HCT116 (cell line): Measurements from ENCODE around the gene SERTAD4. TPM values are rescaled to one million over a fixed set of nuclear protein-coding genes. Genes with fewer than 3 reads are reported as not detected.

Source experiments
- ATAC-seq: fragments of 200-7000 bp; cut with Tn5 transposase; 2 replicates; pipeline ENCODE4 v1.9.1; 2020; ENCODE audit warnings: mild to moderate bottlenecking, moderate library complexity
- BruUV-seq: library from RNA; stranded (reverse); fragments of 400-500 nt; replicated peaks from 2 replicates; lab custom pipeline; 2021; lab: Mats Ljungman, UMichigan
- CTCF ChIA-PET: fragments of 300-600 bp; sonication (Branson Sonifier 250); formaldehyde crosslinking; loops from one replicate; lab custom pipeline; 2021; ENCODE audit warnings: antibody characterized with exemption; lab: Charles Lee
- POLR2A ChIA-PET: fragments of 300-600, 350-600 bp; sonication (Branson Sonifier 250); formaldehyde crosslinking; loops from one replicate; lab custom pipeline; 2021; ENCODE audit warnings: antibody characterized with exemption; lab: Charles Lee
- RAD21 ChIA-PET, 2 experiments: fragments of 300-600 bp; sonication (Branson Sonifier 250); formaldehyde crosslinking; loops; one replicate each; lab custom pipeline; 2023; ENCODE audit warnings: low total read pairs in 2 of 2; ENCODE audit not compliant: uncharacterized antibody in 2 of 2, unreplicated experiment in 2 of 2, low non-redundant PET in 1 of 2; lab: Charles Lee
- DNase-seq: peaks from one replicate; pipeline ENCODE4 v3.0.0-alpha.2; 2010; ENCODE audit warnings: low read depth, low spot score
- H2AFZ ChIP-seq: fragments of 200-600 bp; shearing (Covaris generic), sonication (generic); 2 replicates; pipeline ENCODE4 v1.6.1; 2017; ENCODE audit warnings: low read depth, mixed run types, mixed read lengths, antibody characterized with exemption, low read length; ENCODE audit not compliant: poor library complexity, severe bottlenecking
- H3K27ac ChIP-seq: 2 replicates; pipeline ENCODE4 v1.5.1; 2012; ENCODE audit warnings: low read depth, low read length
- H3K27me3 ChIP-seq: fragments of 200-600 bp; sonication (generic); 2 replicates; pipeline ENCODE4 v1.6.1; 2016; ENCODE audit warnings: mixed run types, low read length, mixed read lengths; ENCODE audit not compliant: insufficient read depth
- H3K36me3 ChIP-seq, 2 experiments: fragments of 200-500 bp in 1 of 2; fragments of 200-600 bp in 1 of 2; sonication (Bioruptor generic) in 1 of 2; sonication (generic) in 1 of 2; 2 replicates each; pipeline versions ENCODE4 v1.5.1 to v1.6.1; 2014 to 2016; ENCODE audit warnings: low read length in 2 of 2, inconsistent platforms in 1 of 2, mixed read lengths in 1 of 2, mixed run types in 1 of 2; ENCODE audit not compliant: insufficient read depth in 2 of 2, control insufficient read depth in 1 of 2
- H3K4me1 ChIP-seq, 2 experiments: fragments of 200-600 bp in 1 of 2; sonication (generic) in 1 of 2; 2 replicates each; pipeline versions ENCODE4 v1.5.1 to v1.6.1; 2012 to 2017; ENCODE audit warnings: low read length in 2 of 2, inconsistent platforms in 1 of 2, mild to moderate bottlenecking in 1 of 2, mixed read lengths in 1 of 2, mixed run types in 1 of 2, moderate library complexity in 1 of 2; ENCODE audit not compliant: insufficient read depth in 2 of 2, control insufficient read depth in 1 of 2
- H3K4me2 ChIP-seq: fragments of 200-600 bp; sonication (generic); 2 replicates; pipeline ENCODE4 v1.6.1; 2017; ENCODE audit warnings: mixed run types, low read length, mixed read lengths
- H3K4me3 ChIP-seq, 2 experiments: fragments of 200-600 bp in 1 of 2; sonication (generic) in 1 of 2; replicated peaks in 1 of 2; 2 replicates each; pipeline ENCODE4 v1.5.1; 2011 to 2016; ENCODE audit warnings: low read length in 2 of 2, control low read depth in 1 of 2, low read depth in 1 of 2, mild to moderate bottlenecking in 1 of 2, mixed read lengths in 1 of 2, mixed run types in 1 of 2
- H3K79me2 ChIP-seq: fragments of 200-600 bp; sonication (generic); 2 replicates; pipeline ENCODE4 v1.6.1; 2017; ENCODE audit warnings: mild to moderate bottlenecking, mixed run types, low read length, moderate library complexity, mixed read lengths; ENCODE audit not compliant: insufficient read depth
- H3K9ac ChIP-seq: fragments of 200-600 bp; sonication (generic); 2 replicates; pipeline ENCODE4 v1.6.1; 2016; ENCODE audit warnings: low read length, mixed read lengths
- H3K9me2 ChIP-seq: fragments of 200-600 bp; sonication (generic), shearing (Covaris generic); 2 replicates; pipeline ENCODE4 v1.6.1; 2017; ENCODE audit warnings: mixed run types, mild to moderate bottlenecking, moderate library complexity; ENCODE audit not compliant: insufficient read depth
- H3K9me3 ChIP-seq, 2 experiments: fragments of 200-500 bp in 1 of 2; fragments of 200-600 bp in 1 of 2; sonication (Bioruptor generic) in 1 of 2; sonication (generic) in 1 of 2; 2 replicates each; pipeline ENCODE4 v1.6.1; 2014 to 2017; ENCODE audit warnings: low read length in 2 of 2, mixed read lengths in 2 of 2, inconsistent platforms in 1 of 2, low read depth in 1 of 2, mild to moderate bottlenecking in 1 of 2, mixed run types in 1 of 2, moderate library complexity in 1 of 2; ENCODE audit not compliant: control insufficient read depth in 1 of 2, insufficient read depth in 1 of 2
- H4K20me1 ChIP-seq: fragments of 200-600 bp; sonication (generic), shearing (Covaris generic); 2 replicates; pipeline ENCODE4 v1.6.1; 2017; ENCODE audit warnings: mixed run types, mild to moderate bottlenecking, moderate library complexity; ENCODE audit not compliant: insufficient read depth
- EZH2 ChIP-seq: fragments of 200-600 bp; sonication (generic); IDR thresholded peaks from 2 replicates; pipeline ENCODE4 v1.6.1; 2017; ENCODE audit warnings: antibody characterized with exemption, mixed run types
- EZH2phosphoT487 ChIP-seq: fragments of 200-600 bp; IDR thresholded peaks from 2 replicates; pipeline ENCODE4 v1.6.1; 2018; ENCODE audit warnings: antibody characterized with exemption, borderline replicate concordance
- FOSL1 ChIP-seq: IDR thresholded peaks from 2 replicates; pipeline ENCODE4 v1.6.1; 2012; ENCODE audit warnings: low read depth
- JUND ChIP-seq: IDR thresholded peaks from 2 replicates; pipeline ENCODE4 v1.6.1; 2012
- POLR2AphosphoS5 ChIP-seq: IDR thresholded peaks from 2 replicates; pipeline ENCODE4 v1.6.1; 2011; ENCODE audit warnings: mild to moderate bottlenecking, low read depth, low read length, moderate library complexity
- SIN3A ChIP-seq: IDR thresholded peaks from 2 replicates; pipeline ENCODE4 v1.6.1; 2012; ENCODE audit warnings: low read depth
- SP1 ChIP-seq: IDR thresholded peaks from 2 replicates; pipeline ENCODE4 v1.6.1; 2012; ENCODE audit warnings: low read depth
- SRF ChIP-seq: IDR thresholded peaks from 2 replicates; pipeline ENCODE4 v1.6.1; 2012; ENCODE audit warnings: low read depth
- ZFX ChIP-seq: fragments of 450-650 bp; IDR thresholded peaks from 2 replicates; pipeline ENCODE4 v1.6.1; 2017
- intact Hi-C: fragments of 100-400 bp; cut with micrococcal nuclease; formaldehyde crosslinking; loops from 2 replicates; pipeline ENCODE4 v1.10.0; 2022
- total RNA-seq: library from RNA; stranded (reverse); gene quantifications from one replicate; pipeline ENCODE4 v1.2.1, GENCODE V29; 2021; ENCODE audit not compliant: unreplicated experiment
- TF ChIP-seq, protein P1 (sequence below): IDR thresholded peaks from 2 replicates; pipeline ENCODE4 v1.6.1; 2011; ENCODE audit warnings: mild to moderate bottlenecking, low read length, moderate library complexity; ENCODE audit not compliant: insufficient replicate concordance; ENCODE audit errors: extremely low read depth
- TF ChIP-seq, protein P2 (sequence below): IDR thresholded peaks from 2 replicates; pipeline ENCODE4 v1.6.1; 2012
- TF ChIP-seq, protein P3 (sequence below), 3 experiments: fragments of 200-600 bp in 1 of 3; sonication (generic) in 1 of 3; IDR thresholded peaks in 2 of 3; conservative IDR thresholded peaks in 1 of 3; 2 replicates each; pipeline ENCODE4 v1.5.1; 2012 to 2017; ENCODE audit warnings: low read depth in 2 of 3, low read length in 2 of 3, antibody characterized with exemption in 1 of 3, borderline replicate concordance in 1 of 3, control low read depth in 1 of 3, mild to moderate bottlenecking in 1 of 3, mixed read lengths in 1 of 3, mixed run types in 1 of 3, moderate library complexity in 1 of 3; ENCODE audit not compliant: insufficient read depth in 1 of 3

Gene SERTAD4
- total RNA-seq, 1 experiment from 2014 or later = 0.07 TPM

DNA sequence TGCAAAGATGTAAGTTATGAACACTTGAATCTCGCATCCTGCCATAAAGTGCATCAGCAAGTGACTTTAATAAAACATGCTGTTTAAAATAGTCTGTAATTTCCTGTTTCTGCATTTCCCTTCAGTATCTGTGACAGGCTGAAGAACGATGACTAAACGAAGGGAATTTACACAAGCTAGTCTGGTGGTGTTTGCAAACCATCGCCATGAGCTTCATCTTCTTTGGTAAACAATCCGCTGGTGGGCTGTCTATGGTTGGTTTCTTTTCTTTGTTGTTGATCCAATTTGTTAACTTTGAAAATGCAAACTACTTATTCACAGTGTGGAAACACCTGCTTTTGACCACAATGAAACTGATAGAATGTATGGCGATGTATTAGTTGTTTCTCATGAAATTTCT lies 13.9 kb downstream of the SERTAD4 start (continued):
- TF ChIP-seq FOSL1 (no peak), EZH2phosphoT487 (no peak), POLR2AphosphoS5 (no peak), SRF (no peak), ZFX (no peak), JUND (no peak), EZH2 (no peak)
- TF ChIP-seq, protein P1, sequence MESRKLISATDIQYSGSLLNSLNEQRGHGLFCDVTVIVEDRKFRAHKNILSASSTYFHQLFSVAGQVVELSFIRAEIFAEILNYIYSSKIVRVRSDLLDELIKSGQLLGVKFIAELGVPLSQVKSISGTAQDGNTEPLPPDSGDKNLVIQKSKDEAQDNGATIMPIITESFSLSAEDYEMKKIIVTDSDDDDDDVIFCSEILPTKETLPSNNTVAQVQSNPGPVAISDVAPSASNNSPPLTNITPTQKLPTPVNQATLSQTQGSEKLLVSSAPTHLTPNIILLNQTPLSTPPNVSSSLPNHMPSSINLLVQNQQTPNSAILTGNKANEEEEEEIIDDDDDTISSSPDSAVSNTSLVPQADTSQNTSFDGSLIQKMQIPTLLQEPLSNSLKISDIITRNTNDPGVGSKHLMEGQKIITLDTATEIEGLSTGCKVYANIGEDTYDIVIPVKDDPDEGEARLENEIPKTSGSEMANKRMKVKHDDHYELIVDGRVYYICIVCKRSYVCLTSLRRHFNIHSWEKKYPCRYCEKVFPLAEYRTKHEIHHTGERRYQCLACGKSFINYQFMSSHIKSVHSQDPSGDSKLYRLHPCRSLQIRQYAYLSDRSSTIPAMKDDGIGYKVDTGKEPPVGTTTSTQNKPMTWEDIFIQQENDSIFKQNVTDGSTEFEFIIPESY = no peak
- TF ChIP-seq, protein P2, sequence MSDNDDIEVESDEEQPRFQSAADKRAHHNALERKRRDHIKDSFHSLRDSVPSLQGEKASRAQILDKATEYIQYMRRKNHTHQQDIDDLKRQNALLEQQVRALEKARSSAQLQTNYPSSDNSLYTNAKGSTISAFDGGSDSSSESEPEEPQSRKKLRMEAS = no peak

DNA sequence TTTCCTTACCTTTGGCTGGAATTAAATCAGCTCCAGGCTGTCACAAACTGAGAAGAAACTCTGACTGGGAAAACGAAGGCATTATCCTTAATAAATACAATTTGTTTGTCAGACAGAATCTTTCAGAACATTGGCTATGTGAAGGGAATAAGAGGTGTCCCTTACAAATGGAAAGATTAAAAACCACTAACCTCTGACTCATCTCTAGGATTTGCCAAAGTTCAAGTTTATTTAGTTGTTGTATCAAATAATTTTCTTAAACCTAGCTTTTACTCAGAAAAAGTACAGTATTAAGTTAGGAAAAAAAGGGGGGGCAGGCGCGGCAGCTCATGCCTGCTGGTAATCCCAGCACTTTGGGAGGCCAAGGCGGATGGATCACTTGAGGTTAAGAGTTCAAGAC lies 15.7 kb downstream of the SERTAD4 start:
- no TSS peak for BruUV-seq
- TF ChIP-seq, protein P3, sequence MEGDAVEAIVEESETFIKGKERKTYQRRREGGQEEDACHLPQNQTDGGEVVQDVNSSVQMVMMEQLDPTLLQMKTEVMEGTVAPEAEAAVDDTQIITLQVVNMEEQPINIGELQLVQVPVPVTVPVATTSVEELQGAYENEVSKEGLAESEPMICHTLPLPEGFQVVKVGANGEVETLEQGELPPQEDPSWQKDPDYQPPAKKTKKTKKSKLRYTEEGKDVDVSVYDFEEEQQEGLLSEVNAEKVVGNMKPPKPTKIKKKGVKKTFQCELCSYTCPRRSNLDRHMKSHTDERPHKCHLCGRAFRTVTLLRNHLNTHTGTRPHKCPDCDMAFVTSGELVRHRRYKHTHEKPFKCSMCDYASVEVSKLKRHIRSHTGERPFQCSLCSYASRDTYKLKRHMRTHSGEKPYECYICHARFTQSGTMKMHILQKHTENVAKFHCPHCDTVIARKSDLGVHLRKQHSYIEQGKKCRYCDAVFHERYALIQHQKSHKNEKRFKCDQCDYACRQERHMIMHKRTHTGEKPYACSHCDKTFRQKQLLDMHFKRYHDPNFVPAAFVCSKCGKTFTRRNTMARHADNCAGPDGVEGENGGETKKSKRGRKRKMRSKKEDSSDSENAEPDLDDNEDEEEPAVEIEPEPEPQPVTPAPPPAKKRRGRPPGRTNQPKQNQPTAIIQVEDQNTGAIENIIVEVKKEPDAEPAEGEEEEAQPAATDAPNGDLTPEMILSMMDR (IDR thresholded peaks at IDR 0.05 in 2 of 3, conservative IDR thresholded peaks at IDR 0.05 in 1 of 3; ENCODE audit: borderline replicate concordance in 1 of 3, insufficient read depth in 1 of 3, low read depth in 2 of 3, low read length in 2 of 3) = no peak
- no peak for TF ChIP-seq SIN3A
- TF ChIP-seq SP1 = no peak
- TF ChIP-seq FOSL1 = no peak
- Histone ChIP-seq H4K20me1 (no peaks in the 10 kb centered on the region), H3K9me3 (no peaks in the 10 kb centered on the region), H3K79me2 (no peaks in the 10 kb centered on the region), H3K36me3 (no peaks in the 10 kb centered on the region), H3K9me2 (no peaks in the 10 kb centered on the region), H3K9ac (no peak overlapping the region), H2AFZ (no peak overlapping the region), H3K4me2 (no peak overlapping the region), H3K4me1 (peaks cover 9 to 18% of the 10 kb centered on the region in 2 experiments; a peak in 3 of 4 replicates), H3K27ac (no peak overlapping the region), H3K27me3 (peaks cover 39% of the 10 kb centered on the region), H3K4me3 (no peak overlapping the region)
- POLR2A ChIA-PET = interaction anchor here (1.4 kb wide), 1 partner anchor 126 kb away, joined by 3 read pairs; no protein-coding TSS in a partner anchor
- CTCF ChIA-PET = no interaction called here
- no peak for DNase-seq
- intact Hi-C loops = loop anchor here (2.0 to 10.0 kb wide), 2 partner anchors 14 to 384 kb away; no protein-coding TSS in a partner anchor
- no peak for ATAC-seq
- RAD21 ChIA-PET = no interaction called here
